ENCODE measurements around the gene GRM8. TPM values are rescaled to one million over a fixed set of nuclear protein-coding genes. Genes with fewer than 3 reads are reported as not detected.

Gene GRM8
- total and polyA plus RNA-seq, 8 donors = 0.26 to 0.75 (median 0.44) TPM; not detected in 2

GRCh38 chr7:127251036-127251464 is 1.7 kb downstream of the GRM8 start:
- no peak for ATAC-seq
- Histone ChIP-seq H3K4me3 (no peak overlapping the region), H3K27me3 (peaks cover 42 to 97% of the 10 kb centered on the region in 2 donors), H3K9me3 (no peaks in the 10 kb centered on the region), H3K4me1 (peaks cover 15 to 34% of the 10 kb centered on the region in 2 donors), H3K36me3 (no peaks in the 10 kb centered on the region), H3K27ac (no peak overlapping the region)
- no peak for DNase-seq
- intact Hi-C loops (cut with DNase I) = no loop called here
- TF ChIP-seq CTCF (IDR thresholded peaks at IDR 0.05) = no peak

DNA sequence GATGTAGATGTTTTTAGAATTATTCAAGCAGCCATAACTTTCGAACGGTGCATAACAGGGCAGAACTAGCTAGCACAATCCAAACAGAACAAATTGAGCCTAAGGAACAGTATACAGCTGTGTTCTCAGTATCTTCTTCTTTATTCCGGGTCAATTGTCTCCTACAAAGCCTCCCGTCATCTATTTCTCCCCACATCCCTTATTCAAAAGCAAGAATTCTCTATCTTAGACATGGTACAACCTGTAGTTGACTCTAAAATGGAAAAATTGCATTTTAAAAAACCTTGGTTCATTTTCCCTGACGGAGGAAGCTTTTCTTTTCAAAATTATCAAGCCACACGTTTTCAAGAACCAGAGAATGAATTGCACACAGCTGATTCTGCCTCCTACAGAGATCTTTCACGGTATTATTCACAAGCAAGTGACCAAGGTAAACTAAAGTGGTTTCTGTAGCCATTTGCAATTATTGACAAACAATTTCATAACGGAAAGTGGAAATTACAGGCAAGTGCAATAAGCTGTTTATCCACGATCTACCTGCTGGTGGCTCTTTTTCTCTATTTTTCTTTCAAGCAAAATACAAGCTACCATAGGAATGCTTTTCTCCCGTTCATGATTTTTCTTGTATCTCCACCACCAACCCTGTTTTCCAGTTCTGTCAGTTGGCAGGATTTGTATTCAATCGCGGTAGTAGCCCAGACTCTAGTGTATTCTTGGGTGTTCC is 2.3 kb downstream of the GRM8 start:
- no peak for ATAC-seq
- no peaks in the 10 kb centered on the region for H3K36me3 ChIP-seq
- H3K4me1 ChIP-seq = peaks cover 15 to 34% of the 10 kb centered on the region in 2 donors
- H3K27me3 ChIP-seq = peaks cover 42 to 91% of the 10 kb centered on the region in 2 donors
- intact Hi-C loops (cut with DNase I) = no loop called here
- no peak overlapping the region for H3K4me3 ChIP-seq
- TF ChIP-seq CTCF (IDR thresholded peaks at IDR 0.05) = no peak
- DNase-seq = no peak
- H3K9me3 ChIP-seq = no peaks in the 10 kb centered on the region
- no peak overlapping the region for H3K27ac ChIP-seq

- no peak overlapping the region for H3K4me3 ChIP-seq
- ATAC-seq (no peak), DNase-seq (no peak)
- intact Hi-C loops (cut with DNase I) = no loop called here
- no peaks in the 10 kb centered on the region for H3K36me3 ChIP-seq
- no peak overlapping the region for H3K27ac ChIP-seq
- peaks cover 16 to 67% of the 10 kb centered on the region in 2 donors for H3K27me3 ChIP-seq
- TF ChIP-seq CTCF (IDR thresholded peaks at IDR 0.05) = no peak
- H3K9me3 ChIP-seq = no peaks in the 10 kb centered on the region
- no peaks in the 10 kb centered on the region for H3K4me1 ChIP-seq
These were observed 7.1 kb downstream of the GRM8 start for GRCh38 chr7:127245607-127246006.

GRCh38 chr7:127245002-127245401 is 7.7 kb downstream of the GRM8 start:
- no peaks in the 10 kb centered on the region for H3K36me3 ChIP-seq
- no peak for TF ChIP-seq CTCF (IDR thresholded peaks at IDR 0.05)
- H3K4me1 ChIP-seq = no peaks in the 10 kb centered on the region
- no peaks in the 10 kb centered on the region for H3K9me3 ChIP-seq
- no peak for ATAC-seq
- intact Hi-C loops (cut with DNase I) = no loop called here
- no peak for DNase-seq
- peaks cover 13 to 61% of the 10 kb centered on the region in 2 donors for H3K27me3 ChIP-seq
- no peak overlapping the region for H3K27ac ChIP-seq
- H3K4me3 ChIP-seq = no peak overlapping the region

GRCh38 chr7:127239814-127240213 is 12.9 kb downstream of the GRM8 start:
- Histone ChIP-seq H3K4me3 (no peak overlapping the region), H3K4me1 (no peaks in the 10 kb centered on the region), H3K36me3 (no peaks in the 10 kb centered on the region), H3K9me3 (no peaks in the 10 kb centered on the region), H3K27ac (no peak overlapping the region), H3K27me3 (peaks cover 0 to 36% of the 10 kb centered on the region in 2 donors)
- no peak for TF ChIP-seq CTCF (IDR thresholded peaks at IDR 0.05)
- ATAC-seq (no peak), DNase-seq (no peak)
- intact Hi-C loops (cut with DNase I) = no loop called here
